Measurements from ENCODE around the gene GPR160.

Gene GPR160

GRCh38 chr3:170033489-170033888, 4.3 kb upstream of the GPR160 start:
- no peak overlapping the region for H3K27ac ChIP-seq (ENCODE audit: low read depth, low read length)
- H3K9me3 ChIP-seq (ENCODE audit: control insufficient read depth, insufficient read depth, low read length): no peaks in the 10 kb centered on the region
- H3K4me1 ChIP-seq (ENCODE audit: control insufficient read depth, insufficient read depth, low read length): peaks cover 5% of the 10 kb centered on the region; the same call in 1 of the 2 replicates
- no peaks in the 10 kb centered on the region for H3K36me3 ChIP-seq (ENCODE audit: control insufficient read depth, insufficient read depth, low read length)
- no peak overlapping the region for H3K9ac ChIP-seq (ENCODE audit: low read depth, low read length)
- no peak overlapping the region for H3K4me3 ChIP-seq (ENCODE audit: low read depth, low read length)
- H3K27me3 ChIP-seq (ENCODE audit: control insufficient read depth, insufficient read depth, low read length): no peaks in the 10 kb centered on the region

DNA sequence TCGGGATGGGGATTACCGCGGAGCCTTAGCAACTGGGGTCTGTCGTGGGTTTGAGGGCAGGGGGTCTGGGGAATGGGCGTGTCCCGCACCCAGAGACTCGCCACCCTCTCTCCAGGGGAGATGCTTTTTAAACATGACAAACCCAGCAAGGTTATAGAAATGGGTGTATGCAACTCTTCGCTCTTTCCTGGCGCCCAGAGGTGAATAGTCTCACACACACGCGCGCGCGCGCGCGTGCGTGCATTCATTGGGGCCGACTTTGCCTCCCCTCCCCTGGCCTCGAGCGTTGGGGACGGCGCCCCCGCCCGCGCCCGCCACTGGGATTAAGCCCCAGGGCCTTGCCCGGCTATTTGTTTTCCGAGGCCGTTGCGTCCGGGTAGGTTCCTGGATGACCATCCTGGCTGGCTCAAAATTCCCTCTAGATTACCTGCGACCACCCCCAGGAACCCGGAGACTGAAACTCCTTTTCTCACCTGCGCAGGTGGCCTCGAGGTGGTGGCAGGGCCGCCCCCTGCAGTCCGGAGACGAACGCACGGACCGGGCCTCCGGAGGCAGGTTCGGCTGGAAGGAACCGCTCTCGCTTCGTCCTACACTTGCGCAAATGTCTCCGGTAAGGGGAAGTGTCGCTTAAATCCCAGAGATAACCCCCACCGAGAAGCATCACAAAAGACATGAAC, 777 bp downstream of the GPR160 start:
- H3K4me3 ChIP-seq (ENCODE audit: low read depth, low read length): peak overlapping the region; percentile 84
- H3K4me1 ChIP-seq (ENCODE audit: control insufficient read depth, insufficient read depth, low read length): peaks cover 10% of the 10 kb centered on the region
- 0 out of 2 replicates have a peak overlapping the region, but pooled peaks have one; percentile 12 for H3K9ac ChIP-seq (ENCODE audit: low read depth, low read length)
- H3K27ac ChIP-seq (ENCODE audit: low read depth, low read length): no peak overlapping the region
- H3K27me3 ChIP-seq (ENCODE audit: control insufficient read depth, insufficient read depth, low read length): no peaks in the 10 kb centered on the region
- H3K9me3 ChIP-seq (ENCODE audit: control insufficient read depth, insufficient read depth, low read length): no peaks in the 10 kb centered on the region
- no peaks in the 10 kb centered on the region for H3K36me3 ChIP-seq (ENCODE audit: control insufficient read depth, insufficient read depth, low read length)

- Histone ChIP-seq H3K9ac (ENCODE audit: low read depth, low read length) (no peak overlapping the region), H3K36me3 (ENCODE audit: control insufficient read depth, insufficient read depth, low read length) (no peaks in the 10 kb centered on the region), H3K4me3 (ENCODE audit: low read depth, low read length) (peak overlapping the region; percentile 40; the same call in 1 of the 2 replicates), H3K27ac (ENCODE audit: low read depth, low read length) (no peak overlapping the region), H3K9me3 (ENCODE audit: control insufficient read depth, insufficient read depth, low read length) (no peaks in the 10 kb centered on the region), H3K4me1 (ENCODE audit: control insufficient read depth, insufficient read depth, low read length) (peaks cover 10% of the 10 kb centered on the region), H3K27me3 (ENCODE audit: control insufficient read depth, insufficient read depth, low read length) (no peaks in the 10 kb centered on the region)
Observed at GRCh38 chr3:170040418-170040817, 2.6 kb downstream of the GPR160 start.

- H3K27me3 ChIP-seq (ENCODE audit: control insufficient read depth, insufficient read depth, low read length): no peaks in the 10 kb centered on the region
- H3K9me3 ChIP-seq (ENCODE audit: control insufficient read depth, insufficient read depth, low read length): no peaks in the 10 kb centered on the region
- H3K27ac ChIP-seq (ENCODE audit: low read depth, low read length): no peak overlapping the region
- no peak overlapping the region for H3K4me3 ChIP-seq (ENCODE audit: low read depth, low read length)
- peaks cover 10% of the 10 kb centered on the region for H3K4me1 ChIP-seq (ENCODE audit: control insufficient read depth, insufficient read depth, low read length)
- no peaks in the 10 kb centered on the region for H3K36me3 ChIP-seq (ENCODE audit: control insufficient read depth, insufficient read depth, low read length)
- no peak overlapping the region for H3K9ac ChIP-seq (ENCODE audit: low read depth, low read length)
Observed at GRCh38 chr3:170043506-170043905, 5.7 kb downstream of the GPR160 start.

GRCh38 chr3:170044271-170044670, 6.5 kb downstream of the GPR160 start:
- no peaks in the 10 kb centered on the region for H3K27me3 ChIP-seq (ENCODE audit: control insufficient read depth, insufficient read depth, low read length)
- no peak overlapping the region for H3K4me3 ChIP-seq (ENCODE audit: low read depth, low read length)
- no peaks in the 10 kb centered on the region for H3K36me3 ChIP-seq (ENCODE audit: control insufficient read depth, insufficient read depth, low read length)
- H3K27ac ChIP-seq (ENCODE audit: low read depth, low read length): no peak overlapping the region
- no peaks in the 10 kb centered on the region for H3K9me3 ChIP-seq (ENCODE audit: control insufficient read depth, insufficient read depth, low read length)
- H3K4me1 ChIP-seq (ENCODE audit: control insufficient read depth, insufficient read depth, low read length): peaks cover 10% of the 10 kb centered on the region
- H3K9ac ChIP-seq (ENCODE audit: low read depth, low read length): no peak overlapping the region

GRCh38 chr3:170044795-170045244, 7.0 kb downstream of the GPR160 start:
- Histone ChIP-seq H3K9ac (ENCODE audit: low read depth, low read length) (no peak overlapping the region), H3K27me3 (ENCODE audit: control insufficient read depth, insufficient read depth, low read length) (no peaks in the 10 kb centered on the region), H3K4me3 (ENCODE audit: low read depth, low read length) (no peak overlapping the region), H3K27ac (ENCODE audit: low read depth, low read length) (no peak overlapping the region), H3K36me3 (ENCODE audit: control insufficient read depth, insufficient read depth, low read length) (no peaks in the 10 kb centered on the region), H3K4me1 (ENCODE audit: control insufficient read depth, insufficient read depth, low read length) (peaks cover 10% of the 10 kb centered on the region), H3K9me3 (ENCODE audit: control insufficient read depth, insufficient read depth, low read length) (no peaks in the 10 kb centered on the region)

- H3K4me1 ChIP-seq (ENCODE audit: control insufficient read depth, insufficient read depth, low read length): no peaks in the 10 kb centered on the region
- no peak overlapping the region for H3K4me3 ChIP-seq (ENCODE audit: low read depth, low read length)
- no peaks in the 10 kb centered on the region for H3K27me3 ChIP-seq (ENCODE audit: control insufficient read depth, insufficient read depth, low read length)
- no peak overlapping the region for H3K9ac ChIP-seq (ENCODE audit: low read depth, low read length)
- no peak overlapping the region for H3K27ac ChIP-seq (ENCODE audit: low read depth, low read length)
- H3K36me3 ChIP-seq (ENCODE audit: control insufficient read depth, insufficient read depth, low read length): no peaks in the 10 kb centered on the region
- no peaks in the 10 kb centered on the region for H3K9me3 ChIP-seq (ENCODE audit: control insufficient read depth, insufficient read depth, low read length)
Observed at GRCh38 chr3:170046269-170047132, 8.7 kb downstream of the GPR160 start.

DNA sequence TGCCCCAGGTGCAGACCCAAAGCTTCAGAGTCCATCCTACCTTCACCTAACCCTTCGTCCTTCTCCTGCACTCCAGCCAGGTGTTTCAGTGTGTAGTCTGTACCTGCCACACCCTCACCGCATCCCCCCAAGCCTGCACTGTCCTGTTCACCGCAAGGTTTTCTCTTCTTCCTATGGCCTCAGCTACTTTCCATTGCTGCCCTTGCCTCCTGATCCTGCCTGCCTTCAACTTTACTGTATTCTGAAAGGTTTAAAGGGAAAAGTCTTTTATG, 9.3 kb downstream of the GPR160 start:
- no peaks in the 10 kb centered on the region for H3K36me3 ChIP-seq (ENCODE audit: control insufficient read depth, insufficient read depth, low read length)
- H3K27ac ChIP-seq (ENCODE audit: low read depth, low read length): no peak overlapping the region
- H3K4me3 ChIP-seq (ENCODE audit: low read depth, low read length): no peak overlapping the region
- no peaks in the 10 kb centered on the region for H3K27me3 ChIP-seq (ENCODE audit: control insufficient read depth, insufficient read depth, low read length)
- H3K4me1 ChIP-seq (ENCODE audit: control insufficient read depth, insufficient read depth, low read length): no peaks in the 10 kb centered on the region
- H3K9me3 ChIP-seq (ENCODE audit: control insufficient read depth, insufficient read depth, low read length): no peaks in the 10 kb centered on the region
- H3K9ac ChIP-seq (ENCODE audit: low read depth, low read length): no peak overlapping the region

DNA sequence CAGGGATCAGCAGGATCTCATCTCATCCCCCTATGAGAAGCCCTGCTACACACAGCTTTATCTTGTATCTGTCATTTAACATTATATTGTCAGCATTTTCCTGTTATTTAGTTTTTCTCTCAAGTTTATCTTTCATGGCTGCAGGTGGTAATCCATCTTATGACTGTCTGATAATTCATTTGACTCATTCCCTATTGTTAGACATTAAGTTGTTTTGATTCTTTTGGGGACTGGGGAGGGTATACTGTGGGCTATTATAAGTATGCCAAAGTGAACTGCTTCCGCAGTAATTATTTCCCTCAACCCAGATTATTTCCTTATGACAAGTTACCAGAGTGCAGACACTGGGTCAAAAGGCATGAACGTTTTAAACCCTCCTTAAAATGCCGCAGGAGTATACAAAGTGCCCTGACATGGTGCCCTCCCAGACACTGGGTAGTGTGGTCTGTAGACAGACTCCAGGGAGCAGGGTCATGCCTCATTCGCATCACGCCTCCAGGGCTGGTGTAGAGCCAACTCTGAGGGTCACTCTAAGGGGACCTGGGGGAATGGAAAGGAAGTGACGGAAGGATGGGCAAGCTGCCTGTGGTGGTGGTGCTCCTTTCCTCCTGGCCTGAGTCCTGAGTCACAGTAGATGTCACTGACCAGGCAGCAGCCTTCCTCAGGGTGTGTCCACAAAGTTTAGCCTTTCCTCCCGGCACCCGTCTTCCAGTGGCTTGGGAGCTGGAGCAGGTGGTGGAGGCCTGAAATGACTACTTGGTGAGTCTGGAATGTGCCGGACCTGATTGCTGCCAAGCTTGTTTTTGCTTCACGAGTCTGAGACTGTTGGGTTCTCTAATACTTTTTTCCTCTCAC, 11.6 kb downstream of the GPR160 start:
- Histone ChIP-seq H3K27me3 (ENCODE audit: control insufficient read depth, insufficient read depth, low read length) (no peaks in the 10 kb centered on the region), H3K36me3 (ENCODE audit: control insufficient read depth, insufficient read depth, low read length) (no peaks in the 10 kb centered on the region), H3K9me3 (ENCODE audit: control insufficient read depth, insufficient read depth, low read length) (no peaks in the 10 kb centered on the region), H3K4me3 (ENCODE audit: low read depth, low read length) (no peak overlapping the region), H3K4me1 (ENCODE audit: control insufficient read depth, insufficient read depth, low read length) (no peaks in the 10 kb centered on the region), H3K27ac (ENCODE audit: low read depth, low read length) (no peak overlapping the region), H3K9ac (ENCODE audit: low read depth, low read length) (no peak overlapping the region)

DNA sequence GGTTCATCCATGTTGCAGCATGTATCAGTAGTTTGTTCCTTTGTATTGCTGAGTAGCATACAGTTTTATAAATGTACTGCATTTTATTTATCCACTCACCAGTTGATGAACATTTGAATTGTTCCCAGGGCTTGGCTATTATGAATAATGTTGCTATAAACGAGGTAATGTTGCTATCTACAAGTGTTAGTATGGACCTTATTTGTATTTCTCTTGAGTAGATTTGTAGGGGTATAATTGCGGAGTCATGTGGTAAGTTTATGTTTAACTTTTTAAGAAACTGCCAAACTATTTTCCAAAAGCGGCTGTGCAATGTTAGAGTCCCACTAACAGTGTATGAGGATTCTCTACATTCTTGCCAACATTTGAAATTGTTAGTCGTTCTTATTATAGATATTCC, 13.0 kb downstream of the GPR160 start:
- H3K9ac ChIP-seq (ENCODE audit: low read depth, low read length): no peak overlapping the region
- no peak overlapping the region for H3K4me3 ChIP-seq (ENCODE audit: low read depth, low read length)
- H3K36me3 ChIP-seq (ENCODE audit: control insufficient read depth, insufficient read depth, low read length): no peaks in the 10 kb centered on the region
- no peaks in the 10 kb centered on the region for H3K4me1 ChIP-seq (ENCODE audit: control insufficient read depth, insufficient read depth, low read length)
- H3K27ac ChIP-seq (ENCODE audit: low read depth, low read length): no peak overlapping the region
- H3K27me3 ChIP-seq (ENCODE audit: control insufficient read depth, insufficient read depth, low read length): no peaks in the 10 kb centered on the region
- H3K9me3 ChIP-seq (ENCODE audit: control insufficient read depth, insufficient read depth, low read length): no peaks in the 10 kb centered on the region

Data from HUES48 (cell line).